ENCODE data around the gene BLVRA. TPM values are rescaled to one million over a fixed set of nuclear protein-coding genes. Genes with fewer than 3 reads are reported as not detected.
A peak's percentile ranks its signal among the peaks of the same experiment; 100 is the strongest.

BLVRA gene
- polyA plus RNA-seq, 3 donors, result 71.9 to 238 (median 199) TPM

GRCh38 chr7:43791665-43792064 is 33.2 kb downstream of the BLVRA start:
- Histone ChIP-seq H3K9me3 (replicated peaks in 1 of 2; ENCODE audit: control insufficient read depth in 1 of 2, insufficient read depth in 1 of 2, low read length in 2 of 2) (no peaks in the 10 kb centered on the region), H4K20me1 (ENCODE audit: insufficient read depth, low read length) (no peaks in the 10 kb centered on the region), H3K9ac (ENCODE audit: insufficient read depth, low read length, poor library complexity, severe bottlenecking) (no peak overlapping the region), H3K27me3 (ENCODE audit: control insufficient read depth in 2 of 2, insufficient read depth in 2 of 2, low read length in 2 of 2) (no peaks in the 10 kb centered on the region), H3K27ac (ENCODE audit: low read depth in 1 of 2, low read length in 2 of 2) (peak overlapping the region; percentile 68 to 74), H3K4me1 (ENCODE audit: control insufficient read depth in 1 of 2, insufficient read depth in 2 of 2, low read length in 2 of 2) (peaks cover 22 to 28% of the 10 kb centered on the region in 2 donors), H3K79me2 (ENCODE audit: insufficient read depth, low read length) (peaks cover under 1% of the 10 kb centered on the region), H3K36me3 (replicated peaks in 1 of 2; ENCODE audit: control insufficient read depth in 1 of 2, insufficient read depth in 2 of 2, low read length in 2 of 2) (peaks cover 53 to 78% of the 10 kb centered on the region in 2 donors), H3K4me2 (replicated peaks; ENCODE audit: extremely low read depth, low read length, poor library complexity, severe bottlenecking) (peak overlapping the region; percentile 50), H2AFZ (ENCODE audit: insufficient read depth, low read depth, low read length, poor library complexity, severe bottlenecking) (no peak overlapping the region), H3K4me3 (replicated peaks in 1 of 3; ENCODE audit: low read depth in 2 of 3, low read length in 3 of 3) (peak overlapping the region in 1 of 3 experiments; percentile 36)
- Mint-ChIP-seq H3K9me3 (peaks cover 0 to 2% (median 0%) of the 10 kb centered on the region in 7 donors), H3K4me1 (peaks cover 28% of the 10 kb centered on the region), H3K27me3 (ENCODE audit: low read depth in 3 of 3) (peaks cover 0 to 2% (median 2%) of the 10 kb centered on the region in 3 donors), H3K27ac (peak overlapping the region; percentile 45 to 92 (median 78)), H3K4me3 (peak overlapping the region in 1 of 2 donors; percentile 75), H3K36me3 (peaks cover 70 to 83% of the 10 kb centered on the region in 2 donors)
- no peak for TF ChIP-seq CTCF (IDR thresholded peaks at IDR 0.05)
- 7% methylated on average over 4 of the region's 4 CpGs for WGBS (ENCODE audit: insufficient coverage)
- peak; percentile 71 to 84 (median 80) for DNase-seq
- intact Hi-C loops (cut with micrococcal nuclease), result loop anchor here (10.0 kb wide), 2 partner anchors 47 to 67 kb away; partner anchors contain the start of gene COA1 (in 1 of the 2)

DNA sequence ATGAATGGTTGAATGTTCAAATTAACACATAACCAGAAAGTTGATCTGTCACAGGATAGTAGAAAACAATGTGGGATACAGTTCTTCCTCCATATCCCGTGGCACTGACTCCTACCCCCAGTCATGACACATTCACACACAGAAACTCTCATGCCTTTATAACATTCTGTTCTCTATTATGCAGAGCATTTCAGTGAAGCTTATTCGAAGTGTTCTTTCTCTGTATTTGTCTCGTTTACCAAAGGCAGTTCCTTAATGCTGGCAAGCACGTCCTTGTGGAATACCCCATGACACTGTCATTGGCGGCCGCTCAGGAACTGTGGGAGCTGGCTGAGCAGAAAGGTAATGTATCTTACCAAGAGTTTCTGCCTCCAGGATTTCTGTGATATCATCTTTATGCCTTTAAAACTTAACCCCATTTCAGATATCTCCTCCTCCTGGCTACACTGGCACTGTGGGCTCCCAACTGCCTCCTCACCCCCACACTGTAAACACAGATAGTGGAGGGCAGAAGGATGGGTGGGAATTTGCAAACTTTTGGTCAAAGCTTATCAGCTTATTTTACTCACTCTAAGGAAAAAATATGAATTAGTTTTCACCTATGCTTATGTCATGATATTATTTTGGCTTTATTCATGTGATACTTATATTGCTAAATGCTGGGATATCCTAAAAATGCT is 34.1 kb downstream of the BLVRA start:
- H3K4me1 ChIP-seq (ENCODE audit: control insufficient read depth in 1 of 2, insufficient read depth in 2 of 2, low read length in 2 of 2), result peaks cover 22 to 28% of the 10 kb centered on the region in 2 donors
- no peaks in the 10 kb centered on the region for H4K20me1 ChIP-seq (ENCODE audit: insufficient read depth, low read length)
- WGBS (ENCODE audit: insufficient coverage), result 100% methylated on average over 2 of the region's 6 CpGs
- peak overlapping the region in 1 of 2 donors; percentile 74 for H3K27ac ChIP-seq (ENCODE audit: low read depth in 1 of 2, low read length in 2 of 2)
- no peak overlapping the region for H3K4me3 ChIP-seq (replicated peaks in 1 of 3; ENCODE audit: low read depth in 2 of 3, low read length in 3 of 3)
- H3K4me2 ChIP-seq (replicated peaks; ENCODE audit: extremely low read depth, low read length, poor library complexity, severe bottlenecking), result no peak overlapping the region
- H3K79me2 ChIP-seq (ENCODE audit: insufficient read depth, low read length), result no peaks in the 10 kb centered on the region
- peaks cover 57 to 82% of the 10 kb centered on the region in 2 donors for H3K36me3 ChIP-seq (replicated peaks in 1 of 2; ENCODE audit: control insufficient read depth in 1 of 2, insufficient read depth in 2 of 2, low read length in 2 of 2)
- H3K27me3 Mint-ChIP-seq (ENCODE audit: low read depth in 3 of 3), result peaks cover 0 to 2% (median 2%) of the 10 kb centered on the region in 3 donors
- H3K4me3 Mint-ChIP-seq, result no peak overlapping the region
- H3K9me3 ChIP-seq (replicated peaks in 1 of 2; ENCODE audit: control insufficient read depth in 1 of 2, insufficient read depth in 1 of 2, low read length in 2 of 2), result no peaks in the 10 kb centered on the region
- H3K9me3 Mint-ChIP-seq, result peaks cover 0 to 2% (median 0%) of the 10 kb centered on the region in 7 donors
- no peaks in the 10 kb centered on the region for H3K27me3 ChIP-seq (ENCODE audit: control insufficient read depth in 2 of 2, insufficient read depth in 2 of 2, low read length in 2 of 2)
- peaks cover 74 to 88% of the 10 kb centered on the region in 2 donors for H3K36me3 Mint-ChIP-seq
- no peak for TF ChIP-seq CTCF (IDR thresholded peaks at IDR 0.05)
- intact Hi-C loops (cut with micrococcal nuclease), result loop anchor here (10.0 kb wide), 2 partner anchors 48 to 68 kb away; partner anchors contain the start of gene COA1 (in 1 of the 2)
- DNase-seq, result no peak
- H3K9ac ChIP-seq (ENCODE audit: insufficient read depth, low read length, poor library complexity, severe bottlenecking), result no peak overlapping the region
- H3K27ac Mint-ChIP-seq, result peak overlapping the region in 4 of 7 donors; percentile 35 to 92 (median 74)
- H3K4me1 Mint-ChIP-seq, result peaks cover 28% of the 10 kb centered on the region
- H2AFZ ChIP-seq (ENCODE audit: insufficient read depth, low read depth, low read length, poor library complexity, severe bottlenecking), result no peak overlapping the region

Data from CD14-positive monocyte (primary cell).